Activated naive CD8-positive, alpha-beta T cell treated with anti-CD3 and anti-CD28 coated beads, Interleukin-2, amount 50 U/mL, for 16 hours (primary cell): ENCODE measurements around the gene CLN3.
"Not testable (repeated sequence)": the region's sequence is repeated elsewhere in the genome, so short reads cannot be mapped to it uniquely, and the experiment has no call there.

Experiments
- DNase-seq: peaks from one replicate; pipeline ENCODE4 v3.0.0-alpha.2; 2020; ENCODE audit warnings: low read depth, low spot score

The CLN3 gene

GRCh38 chr16:28513484-28514181 lies 21.8 kb upstream of the CLN3 start:
- DNase-seq = no peak

GRCh38 chr16:28511801-28512789 lies 20.2 kb upstream of the CLN3 start:
- DNase-seq = no peak

- no peak for DNase-seq
These were observed 19.2 kb upstream of the CLN3 start for GRCh38 chr16:28511031-28511430.

GRCh38 chr16:28505489-28506137 lies 13.7 kb upstream of the CLN3 start:
- no peak for DNase-seq

- no peak for DNase-seq
These were observed 13.0 kb upstream of the CLN3 start for GRCh38 chr16:28504707-28505404.

GRCh38 chr16:28503470-28504259 lies 11.8 kb upstream of the CLN3 start:
- DNase-seq = no peak

- DNase-seq = no peak
These were observed 10.4 kb upstream of the CLN3 start for GRCh38 chr16:28502290-28502689.

GRCh38 chr16:28501258-28502232 lies 9.7 kb upstream of the CLN3 start:
- DNase-seq = no peak

GRCh38 chr16:28500476-28501180 lies 8.8 kb upstream of the CLN3 start:
- DNase-seq = not testable (repeated sequence)

- no peak for DNase-seq
These were observed 8.0 kb upstream of the CLN3 start for GRCh38 chr16:28499854-28500253.

GRCh38 chr16:28498666-28499381 lies 7.0 kb upstream of the CLN3 start:
- no peak for DNase-seq

GRCh38 chr16:28497861-28498599 lies 6.2 kb upstream of the CLN3 start:
- DNase-seq = no peak

GRCh38 chr16:28497386-28497785 lies 5.5 kb upstream of the CLN3 start:
- no peak for DNase-seq

- DNase-seq = no peak
These were observed 5.0 kb upstream of the CLN3 start for GRCh38 chr16:28496844-28497243.

- DNase-seq = no peak
These were observed 4.2 kb upstream of the CLN3 start for GRCh38 chr16:28495795-28496749.

GRCh38 chr16:28495098-28495793 lies 3.4 kb upstream of the CLN3 start:
- no peak for DNase-seq
